WTC11 (cell line): Measurements from ENCODE around the gene TRAF3IP1. TPM values are rescaled to one million over a fixed set of nuclear protein-coding genes. Genes with fewer than 3 reads are reported as not detected.

Experiments used
- ATAC-seq: fragments of 200-7000 bp; cut with Tn5 transposase; 2 replicates; pipeline ENCODE4 v1.10.0; 2021; ENCODE audit warnings: mild to moderate bottlenecking, moderate library complexity
- CTCF ChIA-PET: fragments of 300-600 bp; sonication (Branson Sonifier 250); formaldehyde crosslinking; loops from one replicate; lab custom pipeline; 2021; ENCODE audit warnings: antibody characterized with exemption; lab: Charles Lee
- POLR2A ChIA-PET: fragments of 350-600 bp; sonication (Branson Sonifier 250); formaldehyde crosslinking; loops from one replicate; lab custom pipeline; 2021; ENCODE audit warnings: antibody characterized with exemption; lab: Charles Lee
- DNase-seq: peaks from one replicate; pipeline ENCODE4 v3.0.0; 2021; ENCODE audit warnings: low spot score
- H3K27ac Mint-ChIP-seq: 2 replicates; pipeline ENCODE4 v1.8.0; 2021; ENCODE audit warnings: mixed read lengths
- H3K27me3 Mint-ChIP-seq: 2 replicates; pipeline ENCODE4 v1.8.0; 2021; ENCODE audit warnings: low read depth, mild to moderate bottlenecking, moderate library complexity, mixed read lengths
- H3K36me3 Mint-ChIP-seq: 2 replicates; pipeline ENCODE4 v1.8.0; 2021; ENCODE audit warnings: mixed read lengths
- H3K4me1 Mint-ChIP-seq: 2 replicates; pipeline ENCODE4 v1.8.0; 2022; ENCODE audit warnings: mixed read lengths
- H3K4me3 Mint-ChIP-seq: 2 replicates; pipeline ENCODE4 v1.8.0; 2021; ENCODE audit warnings: mild to moderate bottlenecking, moderate library complexity, mixed read lengths
- H3K9me3 Mint-ChIP-seq: 2 replicates; pipeline ENCODE4 v1.8.0; 2021; ENCODE audit warnings: mixed read lengths
- ATF3 ChIP-seq: sonication (generic); formaldehyde crosslinking; conservative IDR thresholded peaks from 2 replicates; pipeline ENCODE4 v1.8.1; 2022; ENCODE audit warnings: mild to moderate bottlenecking, missing genetic modification reagents
- ATF6 ChIP-seq: sonication (generic); formaldehyde crosslinking; IDR thresholded peaks from 2 replicates; pipeline ENCODE4 v1.8.1; 2023; ENCODE audit warnings: mild to moderate bottlenecking, missing genetic modification reagents
- E2F5 ChIP-seq: sonication (generic); formaldehyde crosslinking; IDR thresholded peaks from 2 replicates; pipeline ENCODE4 v1.8.1; 2022; ENCODE audit warnings: mild to moderate bottlenecking, moderate library complexity, missing genetic modification reagents
- ERG ChIP-seq: fragments of 250-450 bp; sonication (Bioruptor Pico); IDR thresholded peaks from 2 replicates; pipeline ENCODE4 v1.8.0; 2021; ENCODE audit warnings: mild to moderate bottlenecking
- ETV6 ChIP-seq: sonication (generic); formaldehyde crosslinking; IDR thresholded peaks from 2 replicates; pipeline ENCODE4 v1.8.1; 2022; ENCODE audit warnings: mild to moderate bottlenecking, missing genetic modification reagents
- GABPB1 ChIP-seq: sonication (generic); formaldehyde crosslinking; IDR thresholded peaks from 2 replicates; pipeline ENCODE4 v1.8.1; 2023; ENCODE audit warnings: mild to moderate bottlenecking, missing genetic modification reagents
- GTF2I ChIP-seq: fragments of 250-450 bp; sonication (Bioruptor Pico); conservative IDR thresholded peaks from 2 replicates; pipeline ENCODE4 v1.4.0; 2021; ENCODE audit warnings: mild to moderate bottlenecking
- IRF1 ChIP-seq: sonication (generic); formaldehyde crosslinking; IDR thresholded peaks from 2 replicates; pipeline ENCODE4 v1.8.0; 2023; ENCODE audit warnings: missing genetic modification reagents
- IRF2 ChIP-seq: sonication (generic); formaldehyde crosslinking; IDR thresholded peaks from 2 replicates; pipeline ENCODE4 v1.8.0; 2022; ENCODE audit warnings: low read depth, missing genetic modification reagents, borderline replicate concordance
- JAZF1 ChIP-seq: fragments of 250-450 bp; sonication (Bioruptor Pico); IDR thresholded peaks from 2 replicates; pipeline ENCODE4 v1.9.0; 2021; ENCODE audit warnings: moderate library complexity, mild to moderate bottlenecking, inconsistent platforms
- KAT7 ChIP-seq: sonication (generic); formaldehyde crosslinking; IDR thresholded peaks from 2 replicates; pipeline ENCODE4 v1.8.1; 2023; ENCODE audit warnings: missing genetic modification reagents, mild to moderate bottlenecking, borderline replicate concordance
- MYBL2 ChIP-seq: sonication (generic); formaldehyde crosslinking; IDR thresholded peaks from 2 replicates; pipeline ENCODE4 v1.8.1; 2023; ENCODE audit warnings: mild to moderate bottlenecking, moderate library complexity, missing genetic modification reagents
- RELA ChIP-seq: sonication (generic); formaldehyde crosslinking; IDR thresholded peaks from 2 replicates; pipeline ENCODE4 v1.8.1; 2022; ENCODE audit warnings: missing genetic modification reagents, mild to moderate bottlenecking, borderline replicate concordance
- SOX15 ChIP-seq: fragments of 250-450 bp; sonication (Bioruptor Pico); IDR thresholded peaks from 2 replicates; pipeline ENCODE4 v1.9.0; 2021; ENCODE audit warnings: mild to moderate bottlenecking
- STAT6 ChIP-seq: sonication (generic); formaldehyde crosslinking; conservative IDR thresholded peaks from 2 replicates; pipeline ENCODE4 v1.8.1; 2023; ENCODE audit warnings: mild to moderate bottlenecking, low read depth, missing genetic modification reagents, moderate library complexity
- ZBTB43 ChIP-seq: sonication (generic); formaldehyde crosslinking; IDR thresholded peaks from 2 replicates; pipeline ENCODE4 v1.8.1; 2023; ENCODE audit warnings: mild to moderate bottlenecking, missing genetic modification reagents
- ZNF423 ChIP-seq: fragments of 250-450 bp; sonication (Bioruptor Pico); IDR thresholded peaks from 2 replicates; pipeline ENCODE4 v2.1.2; 2022; ENCODE audit warnings: mild to moderate bottlenecking, moderate library complexity
- ZNF512 ChIP-seq: sonication (generic); formaldehyde crosslinking; IDR thresholded peaks from 2 replicates; pipeline ENCODE4 v1.8.1; 2022; ENCODE audit warnings: missing genetic modification reagents, borderline replicate concordance
- ZNF532 ChIP-seq: fragments of 250-450 bp; sonication (Bioruptor Pico); IDR thresholded peaks from 2 replicates; pipeline ENCODE4 v1.9.0; 2021; ENCODE audit warnings: mild to moderate bottlenecking, borderline replicate concordance
- total RNA-seq: library from RNA; stranded (reverse); gene quantifications from 3 replicates; pipeline ENCODE4 v1.2.3, GENCODE V29; 2021

TRAF3IP1 gene
- total RNA-seq, 1 experiment from 2014 or later = 18.7 TPM

GRCh38 chr2:238413368-238413767, 93.0 kb downstream of the TRAF3IP1 start:
- no peak for ATAC-seq
- ChIA-PET CTCF (no interaction called here), POLR2A (no interaction called here)
- peaks cover 2% of the 10 kb centered on the region; the same call in 1 of the 2 replicates for H3K27me3 Mint-ChIP-seq
- TF ChIP-seq MYBL2 (CRISPR knock-in tag) = no peak
- no peak for TF ChIP-seq IRF1
- TF ChIP-seq GTF2I = no peak
- TF ChIP-seq SOX15 = no peak
- TF ChIP-seq JAZF1 (CRISPR knock-in tag) = no peak
- no peak for TF ChIP-seq ZNF512 (CRISPR knock-in tag)
- TF ChIP-seq ETV6 (CRISPR knock-in tag) = no peak
- TF ChIP-seq ZNF532 (CRISPR knock-in tag) = no peak
- no peak for TF ChIP-seq E2F5 (CRISPR knock-in tag)
- no peak for TF ChIP-seq ZBTB43 (CRISPR knock-in tag)
- no peak for TF ChIP-seq IRF2 (CRISPR knock-in tag)
- H3K9me3 Mint-ChIP-seq = peaks cover 18% of the 10 kb centered on the region
- H3K27ac Mint-ChIP-seq = no peak overlapping the region
- peaks cover 19% of the 10 kb centered on the region for H3K4me1 Mint-ChIP-seq
- peaks cover 12% of the 10 kb centered on the region for H3K36me3 Mint-ChIP-seq
- DNase-seq = no peak
- H3K4me3 Mint-ChIP-seq = no peak overlapping the region

- ChIA-PET CTCF (interaction anchor here (0.6 to 2.4 kb wide), 8 partner anchors 9 to 158 kb away, joined by 3 to 7 read pairs (median 4); no protein-coding TSS in a partner anchor), POLR2A (no interaction called here)
- peaks cover 17% of the 10 kb centered on the region for H3K4me1 Mint-ChIP-seq
- no peak overlapping the region for H3K4me3 Mint-ChIP-seq
- DNase-seq = no peak
- H3K27ac Mint-ChIP-seq = peak overlapping the region; percentile 68; the same call in 1 of the 2 replicates
- peaks cover 12% of the 10 kb centered on the region for H3K36me3 Mint-ChIP-seq
- ATAC-seq = peak; percentile 90
- peaks cover 18% of the 10 kb centered on the region for H3K9me3 Mint-ChIP-seq
- H3K27me3 Mint-ChIP-seq = peaks cover 2% of the 10 kb centered on the region; the same call in 1 of the 2 replicates
- no peak for TF ChIP-seq ATF6 (CRISPR knock-in tag)
- TF ChIP-seq ATF3 = no peak
- TF ChIP-seq KAT7 (CRISPR knock-in tag) = no peak
- no peak for TF ChIP-seq GABPB1 (CRISPR knock-in tag)
- TF ChIP-seq RELA (CRISPR knock-in tag) = no peak
- no peak for TF ChIP-seq ZNF423 (CRISPR knock-in tag)
- TF ChIP-seq ERG (CRISPR knock-in tag) = no peak
- no peak for TF ChIP-seq STAT6 (CRISPR knock-in tag)
Measured at GRCh38 chr2:238415036-238415764, 94.9 kb downstream of the TRAF3IP1 start.
